Hepatocyte (in vitro differentiated cells): ENCODE measurements around the gene WLS.

ENCODE experiments used
- CTCF ChIP-seq: fragments of 200-600 bp; sonication (generic); IDR thresholded peaks from 2 replicates; pipeline ENCODE4 v1.5.1; 2016; ENCODE audit warnings: antibody characterized with exemption, mild to moderate bottlenecking; ENCODE audit not compliant: poor library complexity
- EZH2 ChIP-seq: fragments of 200-600 bp; sonication (generic); IDR thresholded peaks from 2 replicates; pipeline ENCODE4 v1.6.1; 2016; ENCODE audit warnings: antibody characterized with exemption, mild to moderate bottlenecking, borderline replicate concordance
- EZH2phosphoT487 ChIP-seq: fragments of 200-600 bp; sonication (generic); IDR thresholded peaks from one replicate; pipeline ENCODE4 v1.6.1; 2018; ENCODE audit warnings: antibody characterized with exemption, mild to moderate bottlenecking, low read depth, moderate library complexity; ENCODE audit not compliant: unreplicated experiment, severe bottlenecking

- no peak for TF ChIP-seq CTCF
- TF ChIP-seq EZH2, result no peak
- no peak for TF ChIP-seq EZH2phosphoT487
These were observed 34.9 kb downstream of the WLS start for GRCh38 chr1:68197461-68197860.
